Measurements from ENCODE around the gene BUD13. TPM values are rescaled to one million over a fixed set of nuclear protein-coding genes. Genes with fewer than 3 reads are reported as not detected.

Gene BUD13, protein sequence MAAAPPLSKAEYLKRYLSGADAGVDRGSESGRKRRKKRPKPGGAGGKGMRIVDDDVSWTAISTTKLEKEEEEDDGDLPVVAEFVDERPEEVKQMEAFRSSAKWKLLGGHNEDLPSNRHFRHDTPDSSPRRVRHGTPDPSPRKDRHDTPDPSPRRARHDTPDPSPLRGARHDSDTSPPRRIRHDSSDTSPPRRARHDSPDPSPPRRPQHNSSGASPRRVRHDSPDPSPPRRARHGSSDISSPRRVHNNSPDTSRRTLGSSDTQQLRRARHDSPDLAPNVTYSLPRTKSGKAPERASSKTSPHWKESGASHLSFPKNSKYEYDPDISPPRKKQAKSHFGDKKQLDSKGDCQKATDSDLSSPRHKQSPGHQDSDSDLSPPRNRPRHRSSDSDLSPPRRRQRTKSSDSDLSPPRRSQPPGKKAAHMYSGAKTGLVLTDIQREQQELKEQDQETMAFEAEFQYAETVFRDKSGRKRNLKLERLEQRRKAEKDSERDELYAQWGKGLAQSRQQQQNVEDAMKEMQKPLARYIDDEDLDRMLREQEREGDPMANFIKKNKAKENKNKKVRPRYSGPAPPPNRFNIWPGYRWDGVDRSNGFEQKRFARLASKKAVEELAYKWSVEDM
- 10 to 100 TPM in 1 of 3 donors, 1 to 10 TPM in 2; 5.7 to 16.0 (median 7.0) TPM for polyA plus RNA-seq

DNA sequence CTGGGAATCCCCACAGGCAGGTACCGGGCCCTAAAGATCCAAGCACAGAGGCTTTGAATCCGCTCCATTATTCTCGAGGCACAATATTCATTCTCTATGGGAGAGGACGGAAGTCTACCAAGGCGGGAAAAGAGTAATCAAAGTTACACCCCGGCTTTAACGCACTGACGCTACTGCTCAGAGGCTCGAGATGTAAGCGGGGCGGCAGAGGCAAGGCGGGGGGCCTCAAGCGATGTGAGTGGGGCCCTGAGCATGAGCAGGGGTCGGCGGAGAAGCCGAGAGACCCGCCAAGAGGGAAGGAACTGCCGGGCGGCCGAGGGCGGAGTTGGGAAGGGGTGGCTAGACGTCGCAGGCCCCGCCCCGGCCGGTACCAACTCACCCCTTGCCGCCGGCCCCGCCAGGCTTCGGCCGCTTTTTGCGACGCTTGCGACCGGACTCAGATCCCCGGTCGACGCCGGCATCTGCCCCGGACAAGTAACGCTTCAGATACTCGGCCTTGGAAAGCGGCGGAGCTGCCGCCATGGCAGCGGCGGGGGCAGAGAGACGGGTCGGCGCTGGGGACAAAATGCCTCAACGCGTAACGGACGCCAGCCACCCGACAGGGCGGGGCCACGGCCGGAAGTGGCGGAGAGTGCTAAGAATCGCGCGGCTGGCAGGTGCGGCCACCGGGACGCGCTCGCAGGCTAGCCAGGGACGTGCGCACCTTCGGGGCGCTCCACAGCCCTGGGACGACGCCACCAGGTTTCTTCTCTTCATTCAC lies at the start of gene BUD13:
Gene BUD13 (minus strand): TSS at position 545 of the 760 bp plus-strand sequence. CDS start 23 bp downstream, at position 522.
- H3K4me1 Mint-ChIP-seq: peaks cover 30 to 39% of the 10 kb centered on the region in 2 donors
- peak within 1 kb of the TSS; percentile 98 to 99 (median 99) for H3K27ac Mint-ChIP-seq
- no peaks in the 10 kb centered on the region for H3K9me3 Mint-ChIP-seq
- DNase-seq: peak; percentile 95 to 96 (median 96)
- peaks cover 5 to 8% (median 8%) of the 10 kb centered on the region in 3 donors for H3K36me3 Mint-ChIP-seq
- H3K27me3 Mint-ChIP-seq (ENCODE audit: low read depth in 3 of 3): peaks cover 15 to 18% (median 15%) of the 10 kb centered on the region in 3 donors
- H3K4me3 Mint-ChIP-seq: peak within 1 kb of the TSS; percentile 95 to 99 (median 99)

DNA sequence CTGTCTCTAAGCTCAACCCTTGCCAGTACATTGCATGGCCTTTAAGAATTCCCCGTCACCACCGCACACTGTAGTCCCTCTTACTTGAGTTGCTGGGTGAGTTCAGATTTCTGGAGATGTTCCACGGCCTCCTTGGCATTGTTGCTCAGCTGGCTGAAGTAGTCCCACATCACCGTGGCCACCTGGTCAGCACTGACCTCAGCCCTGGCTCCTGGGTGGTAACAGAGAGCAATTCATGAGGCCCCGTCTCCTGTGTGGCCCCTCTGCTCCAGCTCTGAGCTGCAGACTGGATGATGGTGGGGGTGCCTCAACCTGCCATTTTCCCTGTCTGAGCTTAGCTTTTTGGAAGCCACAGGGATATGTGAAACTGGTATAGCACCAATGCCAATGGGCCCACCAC lies 49.8 kb upstream of the BUD13 start:
- Mint-ChIP-seq H3K9me3 (no peaks in the 10 kb centered on the region), H3K27me3 (ENCODE audit: low read depth in 3 of 3) (no peaks in the 10 kb centered on the region), H3K36me3 (no peaks in the 10 kb centered on the region), H3K27ac (no peak overlapping the region), H3K4me3 (no peak overlapping the region), H3K4me1 (no peaks in the 10 kb centered on the region)
- DNase-seq: no peak

DNA sequence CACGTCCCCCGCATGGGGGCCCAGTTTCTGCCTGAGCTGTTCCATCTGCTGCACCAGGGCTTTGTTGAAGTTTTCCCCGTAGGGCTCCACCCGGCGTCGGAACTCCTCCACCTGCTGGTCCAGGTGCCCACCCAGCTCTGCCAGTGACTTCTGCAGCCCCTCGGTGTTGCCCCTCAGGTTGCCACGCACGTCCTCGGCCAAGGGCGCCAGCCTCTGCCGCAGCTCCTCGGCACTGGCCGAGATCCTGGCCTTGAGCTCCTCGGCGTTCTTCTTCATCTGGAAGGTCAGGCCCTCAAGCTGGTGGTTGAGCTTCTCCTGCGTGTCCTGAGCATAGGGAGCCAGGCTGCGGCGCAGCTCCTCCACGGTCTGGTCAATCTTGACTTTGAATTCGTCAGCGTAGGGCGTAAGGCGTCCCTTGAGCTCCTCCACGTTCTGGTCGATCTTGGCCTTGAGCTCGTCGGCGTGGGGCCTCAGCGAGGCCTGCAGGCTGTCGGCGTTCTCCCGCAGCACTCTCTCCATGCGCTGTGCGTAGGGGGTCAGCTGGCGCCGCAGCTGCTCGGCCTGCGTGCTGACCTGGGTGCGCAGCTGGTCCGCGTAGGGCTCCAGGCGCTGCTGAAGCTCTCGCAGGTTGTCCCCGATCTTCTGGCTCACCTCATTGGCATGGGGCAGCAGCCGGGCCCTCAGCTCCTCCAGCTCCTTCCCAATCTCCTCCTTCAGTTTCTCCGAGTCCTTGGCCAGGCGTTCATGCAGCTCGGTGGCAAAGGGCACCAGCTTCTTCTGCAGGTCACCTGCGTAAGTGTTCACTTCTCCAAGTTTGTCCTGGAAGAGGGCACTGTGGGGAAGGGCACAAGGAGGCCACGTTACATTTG lies 48.5 kb upstream of the BUD13 start:
- Mint-ChIP-seq H3K27me3 (ENCODE audit: low read depth in 3 of 3) (no peaks in the 10 kb centered on the region), H3K4me1 (no peaks in the 10 kb centered on the region), H3K9me3 (no peaks in the 10 kb centered on the region), H3K27ac (no peak overlapping the region), H3K4me3 (no peak overlapping the region), H3K36me3 (no peaks in the 10 kb centered on the region)
- no peak for DNase-seq

DNA sequence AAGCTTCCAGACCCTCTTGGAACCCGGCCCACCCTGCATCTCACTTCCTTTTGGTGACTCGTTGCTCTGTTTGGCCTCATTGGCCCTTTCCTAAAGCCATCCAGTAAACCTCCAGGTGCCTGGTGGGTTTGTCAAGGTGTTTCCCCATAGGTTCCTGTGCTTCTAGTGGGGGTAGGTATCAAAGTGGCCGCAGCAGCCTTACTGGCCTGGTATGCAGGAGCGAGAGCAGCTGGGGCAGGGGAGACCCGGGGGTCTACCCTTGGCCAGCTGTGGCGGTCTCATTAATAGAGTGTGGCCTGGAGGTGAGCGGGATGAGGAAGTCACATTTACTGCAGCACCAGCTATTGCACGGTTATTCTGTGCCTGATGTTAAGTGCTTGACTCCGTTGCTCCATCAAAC lies 46.3 kb upstream of the BUD13 start:
- Mint-ChIP-seq H3K36me3 (no peaks in the 10 kb centered on the region), H3K27me3 (ENCODE audit: low read depth in 3 of 3) (no peaks in the 10 kb centered on the region), H3K9me3 (no peaks in the 10 kb centered on the region), H3K27ac (no peak overlapping the region), H3K4me3 (no peak overlapping the region), H3K4me1 (no peaks in the 10 kb centered on the region)
- DNase-seq: no peak

DNA sequence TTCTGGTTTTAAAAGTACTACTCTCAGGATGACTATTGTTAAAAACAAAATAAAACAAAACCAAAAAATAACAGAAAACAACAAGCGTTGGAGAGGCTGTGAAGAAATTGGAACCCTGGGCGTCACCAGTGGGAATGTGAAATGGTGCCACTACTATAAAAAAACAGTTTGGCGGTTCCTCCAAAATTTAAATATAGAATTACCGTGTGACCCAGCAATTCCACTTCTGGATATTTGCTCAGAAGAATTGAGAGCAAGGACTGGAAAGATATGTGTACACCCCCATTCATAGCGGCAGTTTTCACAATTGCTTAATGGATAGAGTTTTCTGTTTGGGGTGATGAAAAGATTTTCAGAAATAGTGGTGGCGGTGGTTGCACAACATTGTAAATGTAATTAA lies 41.7 kb upstream of the BUD13 start:
- Mint-ChIP-seq H3K9me3 (no peaks in the 10 kb centered on the region), H3K4me3 (no peak overlapping the region), H3K27ac (no peak overlapping the region), H3K4me1 (peaks cover 0 to 4% of the 10 kb centered on the region in 2 donors), H3K27me3 (ENCODE audit: low read depth in 3 of 3) (no peaks in the 10 kb centered on the region), H3K36me3 (no peaks in the 10 kb centered on the region)
- no peak for DNase-seq

DNA sequence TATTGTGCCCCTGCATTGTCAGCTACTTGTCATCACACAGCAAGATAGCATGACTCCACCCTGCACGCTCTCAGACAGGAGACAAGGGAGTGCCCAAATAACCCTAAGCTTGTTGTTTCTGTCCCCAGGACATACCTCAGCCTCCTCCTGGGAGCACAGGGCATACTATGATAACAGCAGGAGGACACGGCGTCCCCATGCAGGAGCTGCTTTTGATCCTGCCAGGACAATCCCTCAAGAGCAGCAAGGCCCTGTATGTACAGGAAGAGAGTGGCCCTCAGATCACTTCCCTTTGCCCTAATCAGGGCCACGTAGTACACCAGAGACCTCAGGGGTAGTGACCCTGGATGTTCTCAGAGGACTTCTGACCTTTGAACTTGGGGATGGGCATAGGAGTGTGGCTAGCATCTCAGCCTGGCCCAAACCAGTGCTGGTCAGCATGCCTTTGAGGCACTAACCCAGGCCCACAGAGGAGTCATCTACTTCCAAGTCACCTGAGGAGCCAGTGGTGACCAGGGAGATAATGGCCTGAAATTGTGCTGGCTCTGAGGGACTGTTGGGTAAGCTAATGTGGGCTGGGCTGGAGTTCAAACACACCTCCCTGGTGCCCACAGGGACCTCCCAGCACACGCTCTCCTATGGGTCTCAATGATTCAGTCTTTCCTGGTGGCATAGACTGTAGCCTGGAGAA lies 41.1 kb upstream of the BUD13 start:
- DNase-seq: no peak
- no peaks in the 10 kb centered on the region for H3K27me3 Mint-ChIP-seq (ENCODE audit: low read depth in 3 of 3)
- peaks cover 0 to 4% of the 10 kb centered on the region in 2 donors for H3K4me1 Mint-ChIP-seq
- H3K27ac Mint-ChIP-seq: no peak overlapping the region
- H3K4me3 Mint-ChIP-seq: no peak overlapping the region
- no peaks in the 10 kb centered on the region for H3K9me3 Mint-ChIP-seq
- H3K36me3 Mint-ChIP-seq: no peaks in the 10 kb centered on the region

DNA sequence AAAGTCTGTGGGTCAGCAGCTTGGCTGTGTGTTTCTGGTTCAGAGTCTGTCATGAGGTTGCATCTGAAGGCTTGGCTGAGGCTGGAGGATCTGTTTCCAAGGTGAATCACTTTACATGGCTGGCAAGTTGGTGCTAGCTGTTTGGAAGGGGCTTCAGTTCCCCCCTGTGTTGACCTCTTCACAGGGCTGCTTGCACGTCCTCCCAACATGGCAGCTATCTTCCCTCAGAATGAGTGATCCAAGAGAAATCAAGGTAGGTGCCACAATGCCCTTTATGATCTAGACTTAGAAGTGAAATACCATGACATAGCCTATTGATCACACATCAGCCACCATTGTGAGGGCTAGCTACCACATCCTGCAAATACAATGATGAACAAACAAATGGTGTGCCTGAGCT lies 40.4 kb upstream of the BUD13 start:
- H3K4me1 Mint-ChIP-seq: peaks cover 0 to 4% of the 10 kb centered on the region in 2 donors
- no peak overlapping the region for H3K27ac Mint-ChIP-seq
- no peak for DNase-seq
- H3K9me3 Mint-ChIP-seq: no peaks in the 10 kb centered on the region
- no peak overlapping the region for H3K4me3 Mint-ChIP-seq
- H3K36me3 Mint-ChIP-seq: no peaks in the 10 kb centered on the region
- no peaks in the 10 kb centered on the region for H3K27me3 Mint-ChIP-seq (ENCODE audit: low read depth in 3 of 3)

DNA sequence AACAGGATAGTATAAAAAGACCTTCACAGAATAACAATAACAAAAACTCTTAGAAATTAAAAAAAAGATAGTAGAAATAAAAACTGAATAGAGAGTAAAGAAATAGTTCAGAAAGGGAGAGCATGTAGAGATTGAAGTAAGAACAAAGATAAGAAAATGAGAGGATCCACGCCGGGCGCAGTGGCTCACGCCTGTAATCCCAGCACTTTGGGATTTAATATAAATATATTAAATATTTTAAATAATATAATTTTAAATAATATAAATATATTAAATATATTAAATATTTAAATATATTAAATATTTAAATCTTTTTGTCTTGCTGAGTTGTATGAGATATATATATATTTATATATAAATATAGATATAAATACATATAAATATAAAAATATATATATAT lies 39.3 kb upstream of the BUD13 start:
- Mint-ChIP-seq H3K27me3 (ENCODE audit: low read depth in 3 of 3) (no peaks in the 10 kb centered on the region), H3K9me3 (no peaks in the 10 kb centered on the region), H3K4me3 (no peak overlapping the region), H3K36me3 (peaks cover 0 to under 1% (median 0%) of the 10 kb centered on the region in 3 donors), H3K27ac (no peak overlapping the region), H3K4me1 (peaks cover 0 to 4% of the 10 kb centered on the region in 2 donors)
- DNase-seq: no peak

DNA sequence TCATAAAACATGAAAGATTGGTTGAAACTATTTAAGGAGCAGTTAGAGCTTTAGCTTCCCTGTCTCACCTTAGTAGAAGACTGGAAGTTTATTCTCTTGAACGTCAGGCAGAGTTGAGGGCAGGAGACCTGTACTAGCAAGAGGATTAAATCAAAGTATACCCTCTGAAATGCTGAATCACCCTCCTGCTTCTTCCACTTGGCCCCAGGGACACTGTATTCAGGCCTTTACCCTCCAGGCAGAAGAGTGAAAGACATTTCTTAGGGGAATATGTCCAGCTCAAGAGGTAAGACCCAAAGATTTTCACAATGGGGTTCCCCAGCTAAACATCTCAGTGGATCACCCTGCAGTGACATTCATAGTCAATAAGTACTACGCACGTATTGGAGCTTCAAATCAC lies 38.4 kb upstream of the BUD13 start:
- H3K9me3 Mint-ChIP-seq: no peaks in the 10 kb centered on the region
- DNase-seq: no peak
- H3K36me3 Mint-ChIP-seq: peaks cover 0 to 4% (median 0%) of the 10 kb centered on the region in 3 donors
- no peak overlapping the region for H3K4me3 Mint-ChIP-seq
- H3K27ac Mint-ChIP-seq: no peak overlapping the region
- peaks cover 0 to 4% of the 10 kb centered on the region in 2 donors for H3K4me1 Mint-ChIP-seq
- no peaks in the 10 kb centered on the region for H3K27me3 Mint-ChIP-seq (ENCODE audit: low read depth in 3 of 3)

DNA sequence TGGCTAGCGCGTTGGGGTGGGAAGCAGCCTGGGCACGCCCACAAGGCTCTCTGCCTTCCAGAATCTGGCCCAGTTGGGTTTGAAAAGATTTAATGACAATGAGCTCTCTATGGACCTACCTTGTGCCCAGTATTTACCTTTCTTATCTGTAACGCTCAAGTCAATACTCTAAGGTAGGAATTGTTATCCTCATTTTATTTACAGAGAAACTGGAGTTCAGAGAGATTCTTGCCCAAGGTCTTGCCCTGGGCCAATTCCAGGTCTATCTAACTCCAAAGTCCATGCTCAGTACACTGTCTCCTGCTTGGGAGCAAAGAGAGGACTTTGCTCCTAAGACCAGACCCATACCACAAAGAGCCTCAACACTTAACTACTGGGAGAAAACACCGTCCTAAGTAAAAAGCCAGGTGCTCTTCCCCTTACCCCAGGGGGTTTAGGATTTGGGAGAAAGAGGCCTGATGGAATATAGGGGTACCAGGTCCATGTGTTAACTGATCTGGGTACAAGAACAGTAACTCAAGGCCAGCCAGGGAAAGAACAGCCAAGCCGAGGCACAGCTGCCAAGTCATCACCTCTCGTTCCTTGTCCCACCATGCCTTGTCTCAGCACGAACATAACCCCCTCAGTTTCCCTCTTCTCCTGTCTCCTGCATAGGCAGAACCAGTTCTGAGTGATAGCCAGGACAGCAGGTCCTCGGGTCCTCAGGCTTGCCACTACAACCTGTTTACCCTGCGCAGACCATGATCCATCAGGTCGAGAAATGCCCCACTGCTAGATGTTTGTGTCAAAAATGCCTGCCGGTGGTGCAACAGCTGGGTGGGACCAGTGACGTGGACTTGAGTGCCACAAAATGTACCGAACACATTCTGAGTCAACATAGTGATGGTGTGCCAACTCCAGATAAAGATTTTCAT lies 35.7 kb upstream of the BUD13 start:
- no peak for DNase-seq
- peaks cover 0 to 4% of the 10 kb centered on the region in 2 donors for H3K4me1 Mint-ChIP-seq
- peaks cover 0 to 4% (median 0%) of the 10 kb centered on the region in 3 donors for H3K36me3 Mint-ChIP-seq
- no peak overlapping the region for H3K4me3 Mint-ChIP-seq
- peaks cover 0 to 3% (median 0%) of the 10 kb centered on the region in 3 donors for H3K27me3 Mint-ChIP-seq (ENCODE audit: low read depth in 3 of 3)
- H3K9me3 Mint-ChIP-seq: no peaks in the 10 kb centered on the region
- no peak overlapping the region for H3K27ac Mint-ChIP-seq

DNA sequence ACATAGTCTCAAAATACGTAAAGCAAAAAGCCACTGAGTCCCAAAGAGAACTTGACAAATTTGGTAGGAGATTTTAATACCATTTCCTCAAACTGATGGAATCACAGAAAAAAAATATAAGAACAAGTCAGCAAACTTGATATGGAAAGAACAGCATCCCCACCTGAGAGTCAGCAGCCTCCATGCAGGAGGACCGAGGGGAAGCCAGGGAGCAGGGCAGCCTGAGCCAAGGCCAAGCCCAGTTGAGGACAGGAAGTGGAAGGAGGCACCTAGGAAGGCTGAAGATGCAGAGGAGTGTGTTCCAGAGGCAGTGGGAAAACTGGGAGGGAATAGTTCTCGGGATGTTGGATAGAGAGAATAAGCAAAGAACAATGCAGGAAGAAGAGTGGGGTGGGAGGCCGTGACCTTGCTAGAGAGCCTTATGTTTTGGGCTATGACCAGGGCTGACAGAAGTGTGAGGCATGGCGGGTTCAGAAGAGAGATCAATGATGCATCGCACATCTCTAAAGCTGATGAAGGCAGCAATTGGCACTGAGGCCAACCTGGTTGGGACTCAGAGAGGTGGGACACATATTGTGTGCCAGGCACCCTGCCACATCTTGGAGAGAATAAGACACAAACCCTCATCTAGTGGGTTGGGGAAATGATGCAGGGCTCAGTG lies 34.9 kb upstream of the BUD13 start:
- no peak overlapping the region for H3K4me3 Mint-ChIP-seq
- DNase-seq: no peak
- H3K4me1 Mint-ChIP-seq: no peaks in the 10 kb centered on the region
- peaks cover 0 to 4% (median 0%) of the 10 kb centered on the region in 3 donors for H3K36me3 Mint-ChIP-seq
- H3K9me3 Mint-ChIP-seq: no peaks in the 10 kb centered on the region
- no peak overlapping the region for H3K27ac Mint-ChIP-seq
- peaks cover 0 to 3% (median 1%) of the 10 kb centered on the region in 3 donors for H3K27me3 Mint-ChIP-seq (ENCODE audit: low read depth in 3 of 3)

DNA sequence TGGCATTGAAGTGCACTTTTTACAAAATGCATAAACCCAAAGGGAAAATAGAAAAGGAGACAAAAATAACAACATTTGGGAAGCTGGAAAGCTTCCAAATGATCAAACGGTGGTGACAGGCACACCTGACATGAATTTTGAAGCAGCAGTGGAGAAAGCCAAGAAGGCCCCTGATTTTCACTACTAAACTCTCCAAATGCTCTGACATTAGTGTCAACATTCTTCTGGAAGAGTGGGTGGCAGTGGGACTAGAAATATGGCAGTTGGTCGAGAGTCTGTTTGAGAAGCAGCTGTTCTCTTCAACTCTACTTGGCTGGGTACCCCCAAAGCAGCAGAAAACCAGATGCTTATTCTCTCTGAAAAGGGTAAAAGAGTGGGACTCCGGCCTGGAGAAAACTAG lies 31.2 kb upstream of the BUD13 start:
- DNase-seq: no peak
- Mint-ChIP-seq H3K27ac (no peak overlapping the region), H3K27me3 (ENCODE audit: low read depth in 3 of 3) (peaks cover 2 to 5% (median 3%) of the 10 kb centered on the region in 3 donors)

More for the DNA sequence above, 31.2 kb upstream of the BUD13 start:
- no peaks in the 10 kb centered on the region for H3K4me1 Mint-ChIP-seq
- H3K9me3 Mint-ChIP-seq: no peaks in the 10 kb centered on the region
- peaks cover 0 to 4% (median 0%) of the 10 kb centered on the region in 3 donors for H3K36me3 Mint-ChIP-seq
- H3K4me3 Mint-ChIP-seq: no peak overlapping the region
